HFFc6 (cell line): ENCODE results near the gene THSD7B. TPM values are rescaled to one million over a fixed set of nuclear protein-coding genes. Genes with fewer than 3 reads are reported as not detected.

ENCODE experiments used
- DNase-seq: peaks from one replicate; pipeline ENCODE4 v3.0.0-alpha.2; 2018
- H3K27ac Mint-ChIP-seq: 2 replicates; pipeline ENCODE4 v1.8.0; 2020; ENCODE audit warnings: mild to moderate bottlenecking, mixed read lengths
- H3K27me3 Mint-ChIP-seq: 2 replicates; pipeline ENCODE4 v1.8.0; 2021; ENCODE audit warnings: mild to moderate bottlenecking, moderate library complexity, mixed read lengths; ENCODE audit not compliant: insufficient read depth
- H3K36me3 Mint-ChIP-seq: 2 replicates; pipeline ENCODE4 v1.8.0; 2021; ENCODE audit warnings: low read depth, mixed read lengths
- H3K4me1 Mint-ChIP-seq: 2 replicates; pipeline ENCODE4 v1.8.0; 2020; ENCODE audit warnings: low read depth, mixed read lengths
- H3K4me3 Mint-ChIP-seq: 2 replicates; pipeline ENCODE4 v1.8.0; 2020; ENCODE audit warnings: mild to moderate bottlenecking, moderate library complexity, mixed read lengths
- H3K9me3 Mint-ChIP-seq: 2 replicates; pipeline ENCODE4 v1.8.0; 2020; ENCODE audit warnings: mild to moderate bottlenecking, mixed read lengths
- total RNA-seq, 6 experiments: library from RNA; stranded (reverse); fragmentation: NEBNext Ultra II Directional; extraction: Animal tissue kit (Norgen Biotek cat#: 25700); gene quantifications; 2 replicates in 1 of 6; 3 replicates in 5 of 6; pipeline ENCODE4 v1.2.3, GENCODE V29; 2021
- TF ChIP-seq, protein P1 (sequence below): fragments of 200-600 bp; sonication (generic); IDR thresholded peaks from 2 replicates; pipeline ENCODE4 v1.5.0; 2021; ENCODE audit warnings: antibody characterized with exemption, mild to moderate bottlenecking

THSD7B gene
- total RNA-seq, 6 experiments from 2014 or later: 0.10 to 0.25 (median 0.22) TPM; not detected in 2

DNA sequence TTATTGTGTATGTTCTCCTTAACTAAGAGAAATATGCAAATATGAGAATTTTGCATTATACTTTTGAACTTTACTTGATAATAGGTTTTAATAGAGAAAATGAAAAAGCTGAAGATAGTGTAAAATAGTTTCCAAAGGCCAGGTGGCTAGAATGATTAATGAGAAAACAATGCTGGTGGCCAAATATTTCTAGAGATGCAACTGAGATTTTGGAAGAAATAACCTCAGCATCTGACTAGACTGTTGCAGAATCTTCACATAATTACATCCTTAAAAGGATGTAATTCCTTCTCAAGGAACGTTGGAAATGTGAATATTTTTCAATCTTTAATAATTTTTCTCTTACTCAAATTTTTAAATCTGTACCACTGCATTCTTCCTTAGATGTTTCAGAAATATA is 434.4 kb downstream of the THSD7B start:
- Mint-ChIP-seq H3K27ac (no peak overlapping the region), H3K4me3 (no peak overlapping the region), H3K4me1 (no peaks in the 10 kb centered on the region), H3K36me3 (no peaks in the 10 kb centered on the region), H3K27me3 (no peaks in the 10 kb centered on the region; the same call in 1 of the 2 replicates), H3K9me3 (no peaks in the 10 kb centered on the region)
- TF ChIP-seq, protein P1, sequence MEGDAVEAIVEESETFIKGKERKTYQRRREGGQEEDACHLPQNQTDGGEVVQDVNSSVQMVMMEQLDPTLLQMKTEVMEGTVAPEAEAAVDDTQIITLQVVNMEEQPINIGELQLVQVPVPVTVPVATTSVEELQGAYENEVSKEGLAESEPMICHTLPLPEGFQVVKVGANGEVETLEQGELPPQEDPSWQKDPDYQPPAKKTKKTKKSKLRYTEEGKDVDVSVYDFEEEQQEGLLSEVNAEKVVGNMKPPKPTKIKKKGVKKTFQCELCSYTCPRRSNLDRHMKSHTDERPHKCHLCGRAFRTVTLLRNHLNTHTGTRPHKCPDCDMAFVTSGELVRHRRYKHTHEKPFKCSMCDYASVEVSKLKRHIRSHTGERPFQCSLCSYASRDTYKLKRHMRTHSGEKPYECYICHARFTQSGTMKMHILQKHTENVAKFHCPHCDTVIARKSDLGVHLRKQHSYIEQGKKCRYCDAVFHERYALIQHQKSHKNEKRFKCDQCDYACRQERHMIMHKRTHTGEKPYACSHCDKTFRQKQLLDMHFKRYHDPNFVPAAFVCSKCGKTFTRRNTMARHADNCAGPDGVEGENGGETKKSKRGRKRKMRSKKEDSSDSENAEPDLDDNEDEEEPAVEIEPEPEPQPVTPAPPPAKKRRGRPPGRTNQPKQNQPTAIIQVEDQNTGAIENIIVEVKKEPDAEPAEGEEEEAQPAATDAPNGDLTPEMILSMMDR: no peak
- DNase-seq: no peak

DNA sequence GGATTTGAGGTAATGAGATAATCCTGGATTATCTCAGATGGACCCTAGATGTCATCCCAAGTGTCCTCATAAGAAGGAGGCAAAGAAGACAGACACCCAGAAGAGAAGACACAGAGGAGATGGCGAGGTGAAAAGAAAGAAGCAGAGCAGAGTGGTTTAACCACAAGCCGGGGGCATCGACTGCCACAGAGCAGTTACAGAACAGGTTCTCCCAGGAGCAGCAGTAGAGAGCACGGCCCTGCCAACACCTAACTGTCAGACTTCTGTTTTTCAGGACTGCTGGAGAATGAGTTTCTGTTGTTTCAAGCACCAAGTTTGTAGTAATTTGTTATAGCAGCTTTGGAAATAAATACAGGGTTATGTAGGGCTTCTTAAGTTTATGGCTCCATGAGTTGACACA is 437.0 kb downstream of the THSD7B start:
- TF ChIP-seq, protein P1: no peak
- Mint-ChIP-seq H3K36me3 (no peaks in the 10 kb centered on the region), H3K27me3 (no peaks in the 10 kb centered on the region; the same call in 1 of the 2 replicates), H3K9me3 (no peaks in the 10 kb centered on the region), H3K4me3 (no peak overlapping the region), H3K27ac (no peak overlapping the region), H3K4me1 (no peaks in the 10 kb centered on the region)
- no peak for DNase-seq

DNA sequence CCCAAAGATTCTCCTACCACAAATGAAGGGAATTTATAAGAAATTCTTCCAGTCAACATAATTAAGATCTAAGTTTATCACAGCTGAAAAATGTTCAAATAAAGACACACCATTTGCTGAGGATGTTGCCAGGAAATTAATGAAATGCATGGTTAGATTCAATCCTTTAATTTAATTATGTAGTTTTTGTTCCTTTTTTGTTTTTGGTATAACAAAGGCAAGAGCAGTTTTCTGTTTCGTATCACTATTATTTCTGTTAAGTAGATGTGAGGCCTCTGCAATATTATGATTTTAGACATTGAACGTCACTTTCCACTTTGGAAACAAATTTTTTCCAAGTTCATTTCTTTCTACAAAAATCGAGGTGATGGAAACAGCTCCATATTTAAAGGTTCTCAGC is 440.0 kb downstream of the THSD7B start:
- H3K27me3 Mint-ChIP-seq: no peaks in the 10 kb centered on the region; the same call in 1 of the 2 replicates
- H3K4me1 Mint-ChIP-seq: peaks cover 11% of the 10 kb centered on the region
- H3K36me3 Mint-ChIP-seq: no peaks in the 10 kb centered on the region
- TF ChIP-seq, protein P1: no peak
- H3K27ac Mint-ChIP-seq: no peak overlapping the region
- H3K9me3 Mint-ChIP-seq: no peaks in the 10 kb centered on the region
- no peak overlapping the region for H3K4me3 Mint-ChIP-seq
- DNase-seq: no peak

DNA sequence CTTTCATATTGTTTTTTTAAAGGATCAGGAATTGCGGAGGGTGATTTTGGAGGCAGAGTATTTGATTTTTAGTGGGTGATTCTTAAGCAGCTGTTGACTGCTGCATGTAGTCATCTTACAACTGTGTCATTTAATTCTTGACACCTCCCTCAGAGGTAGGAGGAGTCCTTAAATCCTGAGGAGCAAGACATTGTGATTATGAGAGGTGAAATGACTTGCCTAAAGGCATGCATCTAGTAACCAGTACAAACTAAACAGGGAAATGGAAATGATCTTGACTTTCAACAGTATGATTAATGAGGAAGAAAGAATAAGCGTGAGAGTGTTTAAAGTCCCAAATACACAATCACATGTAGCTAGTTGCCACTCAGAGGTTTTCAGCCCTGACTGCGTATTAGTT is 440.7 kb downstream of the THSD7B start:
- peaks cover 11% of the 10 kb centered on the region for H3K4me1 Mint-ChIP-seq

DNA sequence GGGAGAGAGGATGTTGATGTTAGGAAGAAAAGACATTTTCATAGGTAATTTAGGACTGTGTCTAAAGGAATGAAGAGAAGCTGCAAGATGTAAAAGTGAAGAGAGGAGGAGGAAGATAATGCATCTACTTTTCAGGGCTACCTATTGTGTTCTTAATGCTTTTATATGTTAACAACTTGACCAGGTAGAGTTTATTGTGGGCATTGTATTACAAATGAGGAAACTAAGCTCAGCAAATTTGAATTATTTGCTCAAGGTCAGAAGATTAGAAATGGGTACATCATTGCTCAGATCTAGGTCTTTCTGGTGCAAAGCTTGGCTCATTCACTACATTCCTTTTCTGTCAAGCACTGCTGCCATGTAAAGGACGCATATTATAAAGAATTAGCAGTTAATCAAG is 441.7 kb downstream of the THSD7B start:
- Mint-ChIP-seq H3K4me1 (peaks cover 11% of the 10 kb centered on the region), H3K4me3 (no peak overlapping the region), H3K9me3 (no peaks in the 10 kb centered on the region), H3K27ac (no peak overlapping the region), H3K36me3 (no peaks in the 10 kb centered on the region), H3K27me3 (no peaks in the 10 kb centered on the region; the same call in 1 of the 2 replicates)
- no peak for DNase-seq
- TF ChIP-seq, protein P1: no peak

More for the DNA sequence above, 440.7 kb downstream of the THSD7B start:
- H3K27me3 Mint-ChIP-seq: no peaks in the 10 kb centered on the region; the same call in 1 of the 2 replicates
- H3K36me3 Mint-ChIP-seq: no peaks in the 10 kb centered on the region
- DNase-seq: no peak
- TF ChIP-seq, protein P1: no peak
- H3K9me3 Mint-ChIP-seq: no peaks in the 10 kb centered on the region
- no peak overlapping the region for H3K4me3 Mint-ChIP-seq
- no peak overlapping the region for H3K27ac Mint-ChIP-seq

DNA sequence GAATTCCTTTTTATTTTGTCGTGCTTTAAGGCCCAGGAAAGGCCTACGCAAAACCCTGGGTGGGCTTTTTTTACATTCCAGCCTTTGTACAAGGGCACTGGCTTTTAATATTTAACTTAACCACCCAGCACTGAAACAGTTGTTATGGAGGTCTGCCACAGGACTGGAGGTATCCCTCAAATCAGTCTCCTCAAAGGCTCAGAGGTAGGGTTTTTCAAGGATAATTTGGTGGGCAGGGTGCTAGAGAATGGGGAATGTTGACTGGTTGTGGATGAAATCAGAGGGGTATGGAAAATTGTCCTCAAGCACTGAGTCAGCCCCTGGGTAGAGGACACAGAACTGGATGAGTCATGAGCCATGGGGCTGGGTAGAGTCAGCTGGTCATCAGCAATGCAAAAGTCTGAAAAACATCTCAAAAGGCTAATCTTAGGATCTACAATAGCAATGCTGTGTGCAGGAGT is 443.1 kb downstream of the THSD7B start:
- peaks cover 11% of the 10 kb centered on the region for H3K4me1 Mint-ChIP-seq
- no peaks in the 10 kb centered on the region; the same call in 1 of the 2 replicates for H3K27me3 Mint-ChIP-seq
- H3K27ac Mint-ChIP-seq: peak overlapping the region; percentile 23; the same call in 1 of the 2 replicates
- TF ChIP-seq, protein P1: no peak
- peak; percentile 70 for DNase-seq
- no peaks in the 10 kb centered on the region for H3K9me3 Mint-ChIP-seq
- no peaks in the 10 kb centered on the region for H3K36me3 Mint-ChIP-seq
- no peak overlapping the region for H3K4me3 Mint-ChIP-seq
